HG03469 (cell line): ENCODE data around the gene PRELID1.

Experiments used
- ATAC-seq: cut with Tn5 transposase; IDR thresholded peaks from one replicate; pipeline ENCODE4 v1.9.1; 2021; ENCODE audit warnings: mild to moderate bottlenecking, moderate library complexity, moderate number of reproducible peaks; ENCODE audit not compliant: unreplicated experiment

The PRELID1 gene

GRCh38 chr5:177312649-177313181 is 9.1 kb downstream of the PRELID1 start:
- ATAC-seq, result peak; percentile 0

- ATAC-seq, result no peak
Measured at GRCh38 chr5:177313561-177314259, 10.1 kb downstream of the PRELID1 start.

GRCh38 chr5:177314376-177315342 is 11.1 kb downstream of the PRELID1 start:
- no peak for ATAC-seq

GRCh38 chr5:177315411-177315810 is 11.8 kb downstream of the PRELID1 start:
- no peak for ATAC-seq

- ATAC-seq, result no peak
Measured at GRCh38 chr5:177316005-177316404, 12.4 kb downstream of the PRELID1 start.

- no peak for ATAC-seq
Measured at GRCh38 chr5:177317959-177318377, 14.4 kb downstream of the PRELID1 start.

GRCh38 chr5:177319913-177320588 is 16.5 kb downstream of the PRELID1 start:
- no peak for ATAC-seq

- no peak for ATAC-seq
Measured at GRCh38 chr5:177320879-177321278, 17.3 kb downstream of the PRELID1 start.

- no peak for ATAC-seq
Measured at GRCh38 chr5:177325868-177326381, 22.3 kb downstream of the PRELID1 start.

GRCh38 chr5:177327539-177328522 is 24.2 kb downstream of the PRELID1 start:
- ATAC-seq, result no peak

GRCh38 chr5:177328545-177329231 is 25.1 kb downstream of the PRELID1 start:
- no peak for ATAC-seq

GRCh38 chr5:177329883-177330282 is 26.3 kb downstream of the PRELID1 start:
- ATAC-seq, result no peak

- ATAC-seq, result no peak
Measured at GRCh38 chr5:177330991-177331842, 27.6 kb downstream of the PRELID1 start.

- no peak for ATAC-seq
Measured at GRCh38 chr5:177332031-177332895, 28.7 kb downstream of the PRELID1 start.

- no peak for ATAC-seq
Measured at GRCh38 chr5:177332896-177333260, 29.3 kb downstream of the PRELID1 start.

- ATAC-seq, result no peak
Measured at GRCh38 chr5:177333420-177334154, 30.0 kb downstream of the PRELID1 start.

GRCh38 chr5:177334155-177334551 is 30.6 kb downstream of the PRELID1 start:
- ATAC-seq, result no peak
